NCI-H2227 treated with DMSO at 0.1 percent for 48 hours (cell line): Measurements from ENCODE around the gene ZNF667.

Experiments
- DNase-seq: peaks from one replicate; lab custom pipeline; 2025; lab: John Stamatoyannopoulos, UW

The ZNF667 gene

GRCh38 chr19:56393119-56394012 is 83.8 kb downstream of the ZNF667 start, which contains the start of gene ZNF582:
Gene ZNF582 (minus strand): TSS chr19:56393534. CDS start chr19:56391752, 1,782 bp downstream.
- peak; percentile 99 for DNase-seq
